DMS153 (cell line): ENCODE data around the gene TDRD1.

Source experiments
- DNase-seq: peaks from one replicate; lab custom pipeline; 2025; lab: John Stamatoyannopoulos, UW

The TDRD1 gene

GRCh38 chr10:114234132-114234531 is 55.0 kb downstream of the TDRD1 start:
- DNase-seq, result no peak

GRCh38 chr10:114239117-114239993 is 60.2 kb downstream of the TDRD1 start, which contains the start of gene VWA2:
VWA2 (plus strand) TSS chr10:114239254; CDS start chr10:114248714, 9,460 bp downstream.
- DNase-seq, result peak; percentile 53

DNA sequence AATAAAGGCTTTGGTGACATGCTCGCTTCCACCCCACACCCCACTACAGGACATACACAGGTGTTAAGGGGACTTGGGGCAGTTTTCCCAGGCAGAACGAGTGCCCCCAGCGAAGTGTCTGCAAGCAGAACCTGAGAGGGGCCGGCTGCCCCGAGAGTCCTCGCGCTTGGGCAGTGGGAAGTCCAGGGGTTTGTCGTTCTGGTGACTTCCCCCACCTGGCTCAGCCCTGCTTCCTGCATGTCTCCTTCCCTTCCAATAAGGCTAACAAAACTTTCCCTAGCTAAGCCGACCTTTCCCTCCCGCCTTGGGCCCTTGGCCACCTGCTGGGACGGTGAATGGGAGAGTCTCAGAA is 60.8 kb downstream of the TDRD1 start:
- no peak for DNase-seq

- no peak for DNase-seq
Observed at GRCh38 chr10:114242235-114242634, 63.1 kb downstream of the TDRD1 start.

GRCh38 chr10:114243661-114244060 is 64.5 kb downstream of the TDRD1 start:
- no peak for DNase-seq

DNA sequence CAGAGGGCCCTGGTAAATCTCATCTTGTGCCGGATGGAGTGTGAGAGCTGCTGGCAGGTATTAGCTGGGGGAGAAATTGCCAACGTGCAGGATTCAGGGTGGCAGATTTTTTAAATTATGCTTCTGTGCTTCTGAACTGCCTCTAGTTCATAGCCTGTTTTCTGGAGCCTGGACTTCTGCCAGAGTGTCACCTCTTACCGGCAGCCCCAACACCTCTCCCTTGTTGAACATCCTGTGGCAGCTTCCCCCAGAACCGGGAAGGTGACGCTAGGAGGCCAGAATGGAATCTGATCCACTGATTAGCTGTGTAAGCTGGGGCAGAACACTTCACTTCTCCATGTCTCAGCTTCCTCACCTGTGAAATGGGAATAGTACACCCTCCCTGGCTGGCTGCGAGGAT is 65.0 kb downstream of the TDRD1 start:
- no peak for DNase-seq

GRCh38 chr10:114245121-114245791 is 66.1 kb downstream of the TDRD1 start:
- no peak for DNase-seq

- DNase-seq, result peak; percentile 18
Observed at GRCh38 chr10:114246679-114247305, 67.6 kb downstream of the TDRD1 start.

DNA sequence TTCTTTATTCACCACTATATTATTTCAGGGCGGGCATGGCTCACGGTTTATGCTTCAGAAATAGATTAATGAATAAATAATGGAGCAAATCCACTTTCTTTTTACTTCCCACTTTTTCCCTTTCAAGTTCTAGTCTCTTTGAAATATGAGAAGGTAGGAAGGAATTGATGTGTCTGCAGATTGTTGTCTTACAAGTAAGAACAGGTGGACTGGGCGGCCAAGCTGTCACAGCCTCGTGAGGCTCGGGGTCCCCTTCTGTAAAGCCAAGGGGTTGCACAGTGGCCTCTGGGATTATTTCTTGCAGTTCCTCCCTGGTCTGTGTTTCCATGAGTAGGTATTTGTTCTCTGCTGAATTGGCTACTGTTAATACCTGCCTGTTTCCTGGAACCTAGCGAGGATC is 71.1 kb downstream of the TDRD1 start:
- DNase-seq, result no peak

DNA sequence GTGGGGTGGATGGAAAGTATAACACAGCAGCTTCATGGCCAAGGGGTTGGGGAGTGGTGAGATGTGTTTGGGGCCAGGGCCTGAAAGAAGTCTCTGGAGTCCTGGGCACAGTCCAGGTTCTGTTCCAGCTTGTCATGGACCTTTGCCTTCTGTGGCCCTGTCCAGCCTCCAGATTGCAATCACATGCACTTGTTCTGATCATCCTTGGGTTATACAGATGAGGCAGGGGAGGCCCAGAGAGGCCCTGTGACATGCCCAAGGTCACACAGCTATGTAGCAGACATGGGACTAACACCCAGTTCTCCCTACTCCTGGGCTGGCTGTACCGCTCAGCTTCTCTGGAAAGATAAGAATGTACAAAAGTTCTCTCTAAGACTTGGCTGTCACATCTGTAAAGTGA is 71.6 kb downstream of the TDRD1 start:
- no peak for DNase-seq

DNA sequence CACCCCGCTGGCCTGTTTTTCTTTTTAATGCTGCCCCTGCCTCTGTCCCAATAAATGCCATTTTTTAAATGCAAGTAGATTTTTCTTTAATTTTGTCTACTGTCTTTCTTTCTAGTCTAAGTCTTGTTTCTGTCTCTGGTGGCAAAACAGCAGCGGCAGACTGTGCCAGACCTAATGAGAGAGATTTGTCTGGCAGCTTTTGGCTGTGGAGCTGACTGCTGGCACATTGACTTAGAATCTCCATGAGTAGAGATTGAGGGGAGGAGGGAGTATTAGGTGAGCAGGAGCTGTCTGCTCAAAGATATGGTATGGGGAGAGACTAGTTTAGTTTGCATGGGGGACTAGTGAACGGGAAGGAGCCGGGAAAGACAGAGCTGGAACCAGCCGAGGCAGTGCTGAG is 72.9 kb downstream of the TDRD1 start:
- DNase-seq, result no peak

GRCh38 chr10:114252883-114253282 is 73.7 kb downstream of the TDRD1 start:
- peak; percentile 4 for DNase-seq

GRCh38 chr10:114255227-114255626 is 76.1 kb downstream of the TDRD1 start:
- DNase-seq, result no peak

GRCh38 chr10:114256008-114256765 is 77.0 kb downstream of the TDRD1 start:
- no peak for DNase-seq

DNA sequence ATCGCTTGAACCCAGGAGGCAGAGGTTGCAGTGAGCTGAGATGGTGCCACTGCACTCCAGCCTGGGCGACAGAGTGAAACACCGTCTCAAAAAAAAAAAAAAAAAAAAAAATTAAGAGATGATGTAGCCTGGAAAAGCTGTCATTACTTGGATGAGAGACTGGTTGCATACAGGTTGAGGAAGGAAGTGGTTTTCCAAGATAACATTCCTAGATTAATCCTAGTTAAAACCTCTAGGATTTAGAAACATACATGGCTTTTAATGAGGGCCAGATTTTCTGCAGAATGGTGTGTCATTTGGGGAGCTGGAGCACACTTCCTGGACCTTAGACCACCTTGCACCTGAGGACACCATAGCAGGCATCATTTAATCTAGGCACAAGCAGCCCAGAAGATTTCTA is 77.7 kb downstream of the TDRD1 start:
- DNase-seq, result no peak

- DNase-seq, result no peak
Observed at GRCh38 chr10:114257498-114257897, 78.3 kb downstream of the TDRD1 start.

DNA sequence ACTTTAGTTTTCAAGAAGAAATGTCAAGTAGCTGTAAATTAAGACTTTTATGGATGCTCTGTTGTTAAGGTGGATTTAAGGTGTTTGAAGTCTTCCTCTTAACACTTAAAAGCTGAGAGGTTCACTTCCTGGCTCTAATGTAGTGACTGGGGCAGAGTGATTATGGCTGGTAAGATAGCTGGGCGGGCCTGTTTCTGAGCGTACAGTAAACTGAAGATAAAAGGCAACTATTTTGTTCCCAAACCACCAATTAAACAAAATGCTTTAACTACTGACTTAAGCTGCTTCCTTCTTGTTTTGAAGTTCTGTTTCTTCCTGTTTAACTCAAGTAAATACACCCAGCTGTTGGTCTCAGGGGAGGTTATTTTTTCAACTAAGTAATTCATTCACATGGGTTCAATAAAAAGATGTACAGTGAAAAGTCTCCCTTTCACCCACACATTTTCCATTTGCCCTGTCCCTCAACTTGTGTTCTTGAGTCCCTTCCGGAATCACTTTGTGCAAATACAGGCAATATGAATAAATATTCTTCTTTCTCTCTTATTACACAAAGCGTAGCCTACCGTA is 79.2 kb downstream of the TDRD1 start:
- no peak for DNase-seq

DNA sequence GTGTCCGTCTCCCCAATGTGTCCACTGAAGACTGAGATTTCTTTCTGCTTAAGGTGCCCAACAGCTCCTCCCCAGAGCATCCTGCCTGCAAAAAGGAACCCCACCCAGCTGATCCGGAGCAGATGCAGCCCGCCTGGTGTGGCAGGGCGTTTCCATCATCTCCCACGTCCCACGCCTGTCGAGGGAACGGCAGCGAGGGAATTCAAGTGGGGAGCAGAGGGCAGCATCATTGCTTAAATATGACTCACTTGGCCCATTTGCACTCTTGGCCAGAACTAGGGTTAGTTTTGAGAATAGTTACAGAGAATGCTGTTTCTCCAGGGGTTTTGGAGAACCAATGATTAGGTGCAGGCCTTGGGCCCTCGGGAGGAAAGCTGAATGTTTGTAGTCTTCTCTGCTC is 80.7 kb downstream of the TDRD1 start:
- DNase-seq, result no peak

- DNase-seq, result no peak
Observed at GRCh38 chr10:114260366-114260765, 81.2 kb downstream of the TDRD1 start.

DNA sequence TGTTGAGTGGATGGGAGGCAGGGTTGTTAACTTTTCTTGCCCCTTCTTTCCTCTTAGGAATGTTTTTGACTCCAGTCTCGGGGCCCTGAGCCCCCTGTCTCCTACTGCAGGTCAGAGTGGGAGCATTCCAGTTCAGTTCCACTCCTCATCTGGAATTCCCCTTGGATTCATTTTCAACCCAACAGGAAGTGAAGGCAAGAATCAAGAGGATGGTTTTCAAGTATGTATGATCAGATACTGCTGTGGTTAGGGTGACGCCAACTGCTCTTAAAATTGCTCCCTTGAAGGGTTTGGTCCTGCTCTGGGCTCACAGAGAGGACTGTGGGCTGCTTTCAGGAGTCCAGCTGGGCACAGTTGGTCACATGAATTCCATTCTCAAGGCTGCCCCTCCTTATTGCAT is 81.9 kb downstream of the TDRD1 start:
- no peak for DNase-seq

DNA sequence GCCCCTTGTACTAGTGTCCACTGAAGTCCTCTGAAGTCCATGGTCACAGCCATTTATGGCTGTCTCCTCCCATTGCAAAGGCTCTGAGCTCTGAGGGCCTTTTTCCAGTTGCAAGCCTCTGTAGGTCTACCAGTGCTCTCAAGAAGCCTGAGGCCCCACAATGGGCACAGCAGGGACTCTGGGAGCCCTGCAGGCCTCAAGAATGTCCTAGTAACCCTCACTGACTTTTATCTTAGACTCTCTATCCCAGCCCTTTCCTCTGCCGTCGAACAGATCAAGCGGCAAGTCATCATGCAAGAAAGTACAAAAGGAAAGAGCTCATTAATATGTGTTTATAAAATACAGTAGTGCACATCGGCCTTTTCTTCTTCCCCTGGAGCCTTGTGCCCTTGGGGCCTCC is 83.3 kb downstream of the TDRD1 start:
- no peak for DNase-seq
